Ascending aorta (tissue), 2 donors: ENCODE results near the gene TAF7. TPM values are rescaled to one million over a fixed set of nuclear protein-coding genes. Genes with fewer than 3 reads are reported as not detected.
A peak's percentile ranks its signal among the peaks of the same experiment; 100 is the strongest.
"Not testable (repeated sequence)": the region's sequence is repeated elsewhere in the genome, so short reads cannot be mapped to it uniquely, and the experiment has no call there.

Experiments
- DNase-seq, 2 donors: peaks; one replicate each; pipeline ENCODE4 v3.0.0-alpha.2; 2019; ENCODE audit warnings: low spot score in 2 of 2
- H3K27ac ChIP-seq, 2 donors: fragments of 200-600 bp; sonication (generic); one replicate each; pipeline ENCODE4 v1.5.1; 2016 to 2017; ENCODE audit warnings: mild to moderate bottlenecking in 1 of 2
- H3K27me3 ChIP-seq: fragments of 200-600 bp; sonication (generic); one replicate; pipeline ENCODE4 v1.5.1; 2017
- H3K36me3 ChIP-seq, 2 donors: fragments of 200-600 bp; sonication (generic); one replicate each; pipeline ENCODE4 v1.5.1; 2016
- H3K4me1 ChIP-seq, 2 donors: fragments of 200-600 bp; sonication (generic); one replicate each; pipeline ENCODE4 v1.5.1; 2016 to 2017; ENCODE audit warnings: mild to moderate bottlenecking in 1 of 2
- H3K4me3 ChIP-seq, 2 donors: fragments of 200-600 bp; sonication (generic); one replicate each; pipeline ENCODE4 v1.5.1; 2016 to 2017; ENCODE audit warnings: mild to moderate bottlenecking in 1 of 2
- H3K9me3 ChIP-seq, 2 donors: fragments of 200-600 bp; sonication (generic); one replicate each; pipeline ENCODE4 v1.5.1; 2016
- CTCF ChIP-seq, 3 experiments: fragments of 200-600 bp in 2 of 3; fragments of 450-650 bp in 1 of 3; sonication (generic) in 2 of 3; IDR thresholded peaks; one replicate each; pipeline ENCODE4 v1.5.1; 2016 to 2019; ENCODE audit warnings: antibody characterized with exemption in 3 of 3, mild to moderate bottlenecking in 1 of 3, moderate library complexity in 1 of 3
- intact Hi-C: fragments of 100-400 bp; cut with DNase I; formaldehyde crosslinking; loops from one replicate; pipeline ENCODE4 v1.15.1; 2023
- total RNA-seq: library from RNA; depleted of rRNA; stranded (reverse); fragments of >200 nt; gene quantifications from one replicate; pipeline ENCODE4 v1.1.0, GENCODE V29; 2016

The TAF7 gene
- total RNA-seq, 1 donor from 2014 or later, result 30.1 TPM

- H3K4me3 ChIP-seq, result peak within 1 kb of the TSS; percentile 29 to 30
- H3K9me3 ChIP-seq, result peaks cover 81 to 99% of the 10 kb centered on the region in 2 donors
- intact Hi-C loops, result no loop called here
Observed at GRCh38 chr5:141354900-141355469, 34.4 kb upstream of the TAF7 start, which contains the start of gene PCDHGA4. TSS of gene PCDHGA4 (plus strand) at chr5:141355021. CDS start at chr5:141355108, 87 bp downstream.

GRCh38 chr5:141351591-141351990 is 31.0 kb upstream of the TAF7 start:
- TF ChIP-seq CTCF (IDR thresholded peaks at IDR 0.05), result no peak
- H3K36me3 ChIP-seq, result peaks cover 0 to 4% of the 10 kb centered on the region in 2 donors
- H3K4me3 ChIP-seq, result no peak overlapping the region
- H3K27ac ChIP-seq, result no peak overlapping the region
- intact Hi-C loops, result no loop called here
- no peaks in the 10 kb centered on the region for H3K27me3 ChIP-seq
- DNase-seq, result no peak
- H3K9me3 ChIP-seq, result peaks cover 73 to 100% of the 10 kb centered on the region in 2 donors
- no peaks in the 10 kb centered on the region for H3K4me1 ChIP-seq

More at GRCh38 chr5:141354900-141355469, 34.4 kb upstream of the TAF7 start, which contains the start of gene PCDHGA4:
- H3K4me1 ChIP-seq, result no peaks in the 10 kb centered on the region
- H3K27ac ChIP-seq, result no peak within 1 kb of the TSS
- H3K36me3 ChIP-seq, result peaks cover 0 to 4% of the 10 kb centered on the region in 2 donors
- DNase-seq, result no peak
- no peaks in the 10 kb centered on the region for H3K27me3 ChIP-seq
- peak in 2 of 3 experiments; percentile 11 to 27 for TF ChIP-seq CTCF (IDR thresholded peaks at IDR 0.05)

GRCh38 chr5:141349917-141350619 is 29.5 kb upstream of the TAF7 start, which contains the start of gene PCDHGB1:
TSS of gene PCDHGB1 (plus strand) at chr5:141350099. CDS start at chr5:141350261, 162 bp downstream.
- Histone ChIP-seq H3K36me3 (peaks cover 0 to 3% of the 10 kb centered on the region in 2 donors), H3K4me1 (no peaks in the 10 kb centered on the region), H3K27ac (no peak within 1 kb of the TSS), H3K9me3 (peaks cover 67 to 99% of the 10 kb centered on the region in 2 donors), H3K27me3 (no peaks in the 10 kb centered on the region), H3K4me3 (peak within 1 kb of the TSS in 1 of 2 donors; percentile 36)
- intact Hi-C loops, result no loop called here
- peak in 1 of 3 experiments; percentile 22 for TF ChIP-seq CTCF (IDR thresholded peaks at IDR 0.05)
- no peak for DNase-seq

- intact Hi-C loops, H3K27me3 ChIP-seq, H3K4me1 ChIP-seq, H3K4me3 ChIP-seq, DNase-seq, H3K27ac ChIP-seq, H3K36me3 ChIP-seq: not testable (repeated sequence)
- peaks cover 79 to 99% of the 10 kb centered on the region in 2 donors for H3K9me3 ChIP-seq
Observed at GRCh38 chr5:141346017-141346416, 25.4 kb upstream of the TAF7 start.

- no peak for TF ChIP-seq CTCF (IDR thresholded peaks at IDR 0.05)
- peaks cover 79 to 99% of the 10 kb centered on the region in 2 donors for H3K9me3 ChIP-seq
- no peaks in the 10 kb centered on the region for H3K4me1 ChIP-seq
- intact Hi-C loops, result no loop called here
- no peaks in the 10 kb centered on the region for H3K27me3 ChIP-seq
- DNase-seq, result no peak
- no peak overlapping the region for H3K4me3 ChIP-seq
- no peak overlapping the region for H3K27ac ChIP-seq
- no peaks in the 10 kb centered on the region for H3K36me3 ChIP-seq
Observed at GRCh38 chr5:141345327-141345726, 24.7 kb upstream of the TAF7 start.

- intact Hi-C loops, result no loop called here
- Histone ChIP-seq H3K9me3 (peaks cover 77 to 99% of the 10 kb centered on the region in 2 donors), H3K27me3 (no peaks in the 10 kb centered on the region), H3K4me1 (no peaks in the 10 kb centered on the region), H3K27ac (no peak overlapping the region), H3K36me3 (no peaks in the 10 kb centered on the region), H3K4me3 (peak overlapping the region in 1 of 2 donors; percentile 35)
- no peak for DNase-seq
- no peak for TF ChIP-seq CTCF (IDR thresholded peaks at IDR 0.05)
Observed at GRCh38 chr5:141343953-141344463, 23.4 kb upstream of the TAF7 start.
